ENCODE data around the gene EFHC2. TPM values are rescaled to one million over a fixed set of nuclear protein-coding genes. Genes with fewer than 3 reads are reported as not detected.

EFHC2 gene
- polyA plus RNA-seq, 3 donors: 6.5 to 10.4 (median 9.5) TPM

DNA sequence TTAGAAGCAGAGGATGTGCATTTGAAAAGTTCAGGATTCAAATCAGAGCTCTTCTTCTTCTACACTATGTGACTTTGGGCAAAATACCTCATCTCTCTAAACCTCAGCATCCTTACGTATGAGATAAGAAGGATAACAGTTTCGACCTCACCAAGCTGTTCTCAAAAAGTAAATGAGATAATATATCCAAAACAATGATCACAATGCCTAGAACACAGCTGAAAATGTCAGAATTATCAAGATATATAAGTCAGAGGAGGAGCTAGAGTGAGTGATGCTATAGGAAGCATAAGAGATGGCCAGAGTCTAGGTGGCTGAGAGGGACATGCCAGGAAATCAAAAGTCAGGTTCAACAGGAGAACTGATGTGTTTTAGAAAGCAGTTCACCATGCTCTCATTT lies 168.0 kb downstream of the EFHC2 start:
- no peak for DNase-seq (ENCODE audit: extremely low read depth in 1 of 11, low read depth in 9 of 11, low spot score in 4 of 11)

DNA sequence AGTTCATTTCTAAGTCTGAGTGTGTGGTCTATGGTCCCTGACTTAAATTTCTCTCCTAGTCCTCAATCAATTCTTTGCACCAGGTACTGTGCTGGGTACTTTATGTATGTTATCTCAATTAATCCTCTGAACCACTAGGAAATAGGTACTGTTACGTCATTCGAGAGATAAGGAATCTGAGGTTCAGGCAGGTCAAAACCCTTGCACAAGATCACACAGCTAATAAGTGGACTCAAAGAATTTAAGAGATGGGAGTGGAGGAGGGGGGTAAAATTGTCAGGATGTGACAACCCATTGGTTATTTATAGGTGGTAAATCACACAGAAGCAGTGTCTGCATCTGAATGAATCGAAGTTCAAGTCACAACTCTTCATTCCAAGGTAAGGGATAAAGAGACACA lies 169.4 kb downstream of the EFHC2 start:
- DNase-seq (ENCODE audit: extremely low read depth in 1 of 11, low read depth in 9 of 11, low spot score in 4 of 11): no peak

DNA sequence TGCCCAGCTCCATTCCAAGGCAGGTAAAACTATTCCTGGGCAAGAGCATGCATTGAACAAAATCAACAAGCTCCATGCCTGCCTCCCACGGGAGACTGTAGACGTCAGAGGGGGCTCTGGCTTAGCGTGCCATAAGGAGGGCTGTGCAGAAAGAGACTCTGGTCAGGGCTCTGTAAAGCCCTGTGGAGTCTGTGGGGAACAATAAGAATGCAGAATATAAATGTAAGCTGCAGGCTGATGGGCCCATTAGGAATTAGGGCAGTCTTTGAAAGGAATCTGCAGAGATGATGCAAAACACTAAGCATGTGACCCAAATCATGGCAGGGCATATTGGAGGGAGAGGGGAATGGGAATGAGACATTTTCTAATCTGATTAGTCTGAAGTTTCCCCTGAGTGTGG lies 170.3 kb downstream of the EFHC2 start:
- no peak for DNase-seq (ENCODE audit: extremely low read depth in 1 of 11, low read depth in 9 of 11, low spot score in 4 of 11)

DNA sequence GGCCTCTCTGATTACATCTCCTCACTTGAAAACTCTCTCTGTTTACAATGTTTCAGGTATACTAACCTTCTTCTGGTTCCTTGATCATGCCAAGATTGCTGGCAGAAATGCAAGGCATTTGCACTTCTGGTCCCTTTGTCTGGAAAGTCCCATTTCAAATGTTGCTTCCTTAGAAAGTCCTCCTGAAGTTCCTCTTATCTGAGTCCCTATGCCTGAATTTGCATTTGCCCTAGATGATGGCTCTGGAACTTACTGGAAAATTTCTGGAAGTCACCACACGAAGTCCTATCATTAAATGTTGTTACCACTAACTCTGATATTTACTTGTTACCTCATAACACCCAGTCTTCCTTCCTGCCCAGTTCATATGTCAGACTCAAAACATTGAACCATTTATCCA lies 176.4 kb downstream of the EFHC2 start:
- DNase-seq (ENCODE audit: extremely low read depth in 1 of 11, low read depth in 9 of 11, low spot score in 4 of 11): no peak

DNA sequence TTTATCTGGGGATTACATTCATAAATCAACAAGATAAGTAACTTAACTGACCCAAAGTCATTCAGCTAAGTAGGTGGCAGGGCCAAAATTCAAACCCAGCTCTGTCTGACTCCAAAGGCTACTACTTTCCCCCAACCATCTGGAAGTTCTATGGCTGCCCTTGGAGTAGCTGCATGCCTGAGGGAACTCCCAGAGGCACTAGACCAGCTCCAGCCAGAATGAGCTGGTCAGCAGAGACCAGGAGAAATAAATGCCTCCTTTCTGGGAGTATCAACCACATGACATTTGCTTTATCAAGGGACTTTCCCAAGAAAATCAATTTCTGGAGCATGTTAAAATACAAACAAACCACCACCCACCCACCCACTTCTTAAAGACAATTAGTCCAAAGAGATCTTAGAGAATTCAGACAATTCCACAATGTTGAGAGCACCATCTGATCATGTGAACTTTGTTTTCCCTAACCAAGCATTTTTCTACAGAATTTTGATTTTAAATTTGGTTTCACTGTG lies 180.5 kb downstream of the EFHC2 start:
- no peak for DNase-seq (ENCODE audit: extremely low read depth in 1 of 11, low read depth in 9 of 11, low spot score in 4 of 11)

DNA sequence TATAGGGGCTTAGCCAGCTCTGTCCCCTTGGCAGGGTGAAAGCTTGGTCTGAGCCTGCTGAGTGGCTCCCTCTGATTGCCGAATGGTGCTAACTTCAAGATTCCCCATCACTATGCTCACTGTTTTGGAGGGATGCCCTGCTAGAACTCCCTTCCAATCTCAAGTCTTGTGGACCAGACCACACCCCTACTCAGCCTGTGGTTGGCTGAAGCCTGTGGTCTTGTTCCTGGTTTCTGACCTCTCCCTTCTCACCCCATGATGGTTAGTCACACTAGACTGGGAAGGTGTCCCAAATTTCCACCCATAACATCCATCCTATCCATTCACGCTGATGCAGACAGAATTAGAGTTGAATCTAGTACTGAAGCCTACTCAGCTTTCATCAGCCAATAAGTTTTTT lies 185.6 kb downstream of the EFHC2 start:
- no peak for DNase-seq (ENCODE audit: extremely low read depth in 1 of 11, low read depth in 9 of 11, low spot score in 4 of 11)

DNA sequence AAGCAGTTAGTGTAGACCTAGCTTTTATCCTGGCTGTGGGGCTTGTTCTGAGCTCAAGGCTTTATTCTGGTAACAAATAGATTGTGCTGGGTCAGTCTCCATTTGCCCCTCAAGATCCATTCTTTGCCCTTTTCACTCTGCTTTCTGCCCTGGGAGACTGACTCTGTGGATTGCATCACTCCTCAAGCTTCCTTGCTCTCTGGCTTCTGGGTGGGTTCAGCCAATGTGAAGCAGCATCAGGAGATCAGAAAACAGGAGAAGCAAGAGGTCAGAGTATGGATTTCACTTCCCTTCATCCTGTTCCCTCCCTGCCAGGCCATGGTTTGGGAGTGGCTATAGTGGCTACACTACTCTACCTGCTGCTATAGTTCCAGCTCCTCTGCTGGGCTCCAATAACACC lies 186.2 kb downstream of the EFHC2 start:
- no peak for DNase-seq (ENCODE audit: extremely low read depth in 1 of 11, low read depth in 9 of 11, low spot score in 4 of 11)

DNA sequence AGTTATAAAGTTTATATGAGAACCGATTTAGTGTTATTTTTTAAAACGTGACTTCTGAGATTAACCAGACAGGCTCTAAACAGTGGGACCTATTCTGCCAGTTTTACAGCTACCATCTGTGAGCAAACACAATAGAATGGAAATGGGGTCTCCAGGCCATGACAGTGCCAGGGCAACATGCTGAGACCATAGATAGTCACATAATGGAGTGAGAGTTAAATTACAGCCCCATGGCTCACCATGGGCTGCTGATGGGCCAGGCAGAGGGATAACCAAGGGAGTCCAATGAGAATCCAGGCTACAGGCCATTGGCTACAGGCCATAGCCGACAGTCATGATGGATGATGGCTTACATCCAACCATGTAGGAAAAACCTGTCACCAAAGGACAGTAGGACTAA lies 186.7 kb downstream of the EFHC2 start:
- no peak for DNase-seq (ENCODE audit: extremely low read depth in 1 of 11, low read depth in 9 of 11, low spot score in 4 of 11)

DNA sequence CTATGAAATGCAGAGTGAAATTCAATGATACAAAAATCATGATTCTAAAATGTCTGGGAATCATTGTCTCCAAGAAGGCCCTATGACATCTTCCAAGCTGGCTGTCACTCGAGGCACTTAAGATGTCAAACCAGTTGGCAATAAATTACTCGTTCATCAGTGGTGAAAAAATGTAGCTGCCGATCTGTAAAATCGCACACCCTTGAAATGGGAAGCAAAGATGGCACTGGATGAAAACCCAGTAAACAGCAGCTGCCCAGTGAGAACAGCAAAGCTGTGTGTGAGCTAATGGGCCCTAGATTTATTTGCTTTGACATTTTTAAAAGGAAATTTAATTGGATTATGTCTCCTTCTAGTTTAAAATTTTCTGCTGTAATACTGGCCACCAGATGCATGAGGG lies 188.3 kb downstream of the EFHC2 start:
- DNase-seq (ENCODE audit: extremely low read depth in 1 of 11, low read depth in 9 of 11, low spot score in 4 of 11): no peak

DNA sequence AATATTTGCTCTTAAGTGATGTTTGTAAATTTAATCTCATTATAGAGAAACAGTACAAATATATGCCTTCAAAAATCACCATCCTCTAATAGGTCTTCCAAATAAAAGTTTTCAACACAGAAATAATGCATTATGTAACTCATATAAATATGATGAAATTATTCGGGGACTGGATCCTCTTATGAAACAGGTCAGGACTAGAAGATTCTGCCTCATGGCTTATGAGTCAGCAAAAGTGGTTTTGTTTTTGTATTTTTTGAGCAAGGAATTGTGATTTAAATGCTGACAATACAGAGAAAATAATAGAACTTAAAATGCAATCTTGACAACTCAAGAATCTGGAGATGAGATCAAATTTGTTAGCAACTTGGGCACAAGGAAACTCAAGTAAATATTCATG lies 190.6 kb downstream of the EFHC2 start:
- no peak for DNase-seq (ENCODE audit: extremely low read depth in 1 of 11, low read depth in 9 of 11, low spot score in 4 of 11)

DNA sequence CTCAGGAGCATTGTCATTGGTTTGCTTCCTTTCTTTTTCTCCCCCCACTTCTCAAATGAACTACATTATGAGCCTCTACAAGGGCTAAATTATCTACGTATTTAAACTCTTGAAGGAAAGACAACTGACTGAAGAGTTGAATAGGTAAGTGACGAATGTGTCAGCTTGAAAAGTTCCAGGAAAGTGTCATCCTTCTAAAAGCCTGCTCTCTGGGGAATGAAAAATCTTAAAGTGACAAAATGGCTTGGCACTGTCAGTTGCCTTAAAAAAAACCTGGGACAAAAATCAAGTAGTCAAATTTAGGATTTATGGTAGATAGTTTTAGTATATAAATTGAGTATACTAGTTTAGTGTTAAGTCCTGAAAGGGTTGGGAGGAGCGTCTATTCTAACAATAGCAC lies 196.3 kb downstream of the EFHC2 start:
- no peak for DNase-seq (ENCODE audit: extremely low read depth in 1 of 11, low read depth in 9 of 11, low spot score in 4 of 11)

DNA sequence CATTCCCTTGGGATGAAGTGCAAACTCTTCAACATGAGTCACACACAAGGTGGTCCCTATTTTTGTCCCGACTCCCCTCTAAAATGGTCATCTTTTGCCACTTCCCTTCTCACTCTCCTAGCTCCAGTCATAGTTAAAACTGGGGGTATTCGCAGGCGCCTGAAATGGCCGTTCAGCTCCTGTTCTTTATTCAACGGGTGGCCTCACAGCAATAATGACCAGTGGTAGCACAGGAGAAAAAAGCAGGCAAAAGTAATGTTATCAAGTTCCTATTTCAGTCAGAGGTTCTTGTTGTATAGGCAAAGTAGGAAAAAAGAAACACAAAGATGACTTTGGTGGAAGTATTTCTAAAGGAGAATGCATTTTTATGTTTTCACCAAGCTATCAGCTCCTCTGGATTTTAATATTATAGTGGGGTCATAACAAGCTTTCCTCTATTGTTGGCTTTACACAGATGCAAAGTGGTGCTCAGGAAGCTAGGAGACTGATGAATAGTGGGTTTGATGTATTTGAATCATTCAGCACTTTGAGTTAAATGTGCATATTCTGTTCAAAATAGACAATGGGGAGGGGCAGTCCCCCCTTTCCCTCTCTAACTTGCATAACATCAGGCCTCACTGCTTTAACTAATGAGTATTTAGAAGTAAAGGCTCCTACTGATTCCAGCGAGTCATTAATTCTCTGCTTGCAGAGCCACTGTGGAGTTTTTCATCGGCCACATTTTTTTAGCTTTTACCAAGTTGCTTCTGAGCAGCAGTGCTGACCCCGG lies 199.1 kb downstream of the EFHC2 start:
- DNase-seq (ENCODE audit: extremely low read depth in 1 of 11, low read depth in 9 of 11, low spot score in 4 of 11): no peak

DNA sequence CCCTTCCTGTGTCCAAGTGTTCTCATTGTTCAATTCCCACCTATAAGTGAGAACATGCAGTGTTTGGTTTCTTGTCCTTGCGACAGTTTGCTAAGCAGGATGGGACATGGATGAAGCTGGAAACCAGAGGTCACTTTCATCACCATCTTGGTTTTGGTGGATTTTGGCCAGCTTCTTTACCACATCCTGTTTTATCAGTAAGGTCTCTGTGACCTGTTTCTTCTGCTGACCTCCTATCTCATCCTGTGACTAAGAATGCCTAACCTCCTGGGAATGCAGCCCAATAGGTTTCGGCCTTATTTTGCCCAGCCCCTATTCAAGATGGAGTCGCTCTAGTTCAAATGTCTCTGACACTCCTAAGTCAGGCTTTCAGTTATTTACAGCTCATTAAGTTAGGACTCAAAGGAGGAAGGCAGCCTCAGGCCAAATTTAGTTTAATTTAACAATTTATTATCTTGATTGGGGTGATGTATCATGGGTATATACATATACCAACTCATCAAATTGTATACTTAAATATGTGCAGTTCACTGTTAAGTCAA lies 200.3 kb downstream of the EFHC2 start:
- no peak for DNase-seq (ENCODE audit: extremely low read depth in 1 of 11, low read depth in 9 of 11, low spot score in 4 of 11)

DNA sequence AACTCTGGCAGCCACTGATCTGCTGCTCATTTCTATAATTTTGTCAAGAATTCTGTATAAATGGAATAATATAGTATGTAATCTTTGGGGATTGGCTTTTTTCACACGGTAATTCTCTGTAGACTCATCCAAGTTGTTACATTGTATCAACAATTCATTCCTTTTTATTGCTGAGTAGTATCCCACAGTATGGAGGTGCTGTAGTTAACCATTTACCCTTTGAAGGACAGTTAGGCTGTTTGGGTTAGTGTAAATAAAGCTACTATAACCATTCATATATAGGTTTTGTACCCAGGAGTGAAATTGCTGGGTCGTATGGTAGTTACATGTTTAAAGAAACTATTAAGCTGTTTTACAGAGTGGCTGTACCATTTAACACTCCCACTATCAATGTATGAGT lies 213.3 kb downstream of the EFHC2 start:
- no peak for DNase-seq (ENCODE audit: extremely low read depth in 1 of 11, low read depth in 9 of 11, low spot score in 4 of 11)

DNA sequence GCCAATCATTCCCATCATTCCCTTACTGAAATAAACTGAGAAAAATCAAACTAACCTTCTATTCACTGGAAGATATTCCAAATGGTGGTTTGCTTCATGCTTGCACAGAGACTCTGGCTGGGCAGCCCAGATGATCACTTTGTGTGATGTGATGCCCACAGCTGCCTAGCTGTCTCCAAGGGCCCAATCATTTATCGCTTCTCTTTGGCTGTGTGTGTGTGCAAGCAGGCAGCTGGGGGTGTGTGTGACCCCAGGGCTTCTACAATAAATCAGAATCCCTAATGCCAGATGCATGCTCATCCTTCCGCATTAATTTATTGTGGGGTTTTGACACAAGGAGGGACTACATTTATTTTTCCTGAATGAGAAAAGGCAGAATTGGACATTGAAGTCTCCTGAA lies 230.1 kb downstream of the EFHC2 start:
- no peak for DNase-seq (ENCODE audit: extremely low read depth in 1 of 11, low read depth in 9 of 11, low spot score in 4 of 11)

DNA sequence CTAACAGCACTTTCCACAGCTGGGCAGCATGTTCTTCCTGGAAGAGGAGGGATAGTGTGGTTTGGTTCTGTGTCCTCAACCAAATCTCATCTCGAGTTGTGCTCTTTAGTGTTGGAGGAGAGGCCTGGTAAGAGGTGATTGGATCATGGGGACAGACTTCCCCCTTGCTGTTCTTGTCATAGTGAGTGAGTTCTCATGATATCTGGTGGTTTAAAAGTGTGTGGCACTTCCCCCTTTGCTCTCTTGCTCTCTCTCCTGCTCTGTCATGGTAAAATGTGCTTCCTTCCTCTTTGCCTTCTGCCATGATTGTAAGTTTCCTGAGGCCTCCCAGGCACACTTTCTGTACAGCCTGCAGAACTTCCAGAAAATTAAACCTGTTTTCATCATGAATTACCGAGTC lies 236.6 kb downstream of the EFHC2 start:
- no peak for DNase-seq (ENCODE audit: extremely low read depth in 1 of 11, low read depth in 9 of 11, low spot score in 4 of 11)

DNA sequence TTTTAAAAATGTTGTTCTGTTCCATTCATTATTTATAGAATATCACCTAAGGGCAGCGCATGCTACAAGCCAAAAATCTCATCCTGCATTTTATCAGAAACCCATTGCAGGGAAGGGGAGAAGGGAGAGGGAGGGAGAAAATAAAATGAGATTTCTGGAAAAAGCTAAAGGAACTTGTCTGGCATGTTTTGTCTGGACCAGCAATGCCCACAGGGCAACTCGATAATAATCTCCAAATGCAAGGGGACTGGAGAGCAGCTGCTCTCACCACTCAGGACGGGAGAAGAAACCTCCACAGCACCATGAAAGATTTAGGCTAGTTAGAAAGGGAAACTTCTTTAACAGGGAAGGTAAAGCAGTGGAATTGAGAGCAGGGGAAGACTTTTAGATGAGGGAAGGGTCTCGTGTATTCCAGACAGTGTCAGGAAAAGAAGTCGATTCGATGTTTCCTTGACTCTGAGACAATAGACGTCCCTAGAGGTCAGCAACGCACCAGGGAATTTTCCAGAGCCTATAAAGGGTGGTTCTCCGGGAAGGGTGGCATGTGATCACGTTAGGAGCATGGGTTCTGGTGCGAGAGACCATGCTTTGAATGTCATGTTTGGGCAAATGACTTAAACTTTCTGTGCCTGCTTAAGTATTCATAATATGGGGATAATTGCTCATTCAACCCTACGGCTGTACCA lies 238.1 kb downstream of the EFHC2 start:
- DNase-seq (ENCODE audit: extremely low read depth in 1 of 11, low read depth in 9 of 11, low spot score in 4 of 11): no peak

DNA sequence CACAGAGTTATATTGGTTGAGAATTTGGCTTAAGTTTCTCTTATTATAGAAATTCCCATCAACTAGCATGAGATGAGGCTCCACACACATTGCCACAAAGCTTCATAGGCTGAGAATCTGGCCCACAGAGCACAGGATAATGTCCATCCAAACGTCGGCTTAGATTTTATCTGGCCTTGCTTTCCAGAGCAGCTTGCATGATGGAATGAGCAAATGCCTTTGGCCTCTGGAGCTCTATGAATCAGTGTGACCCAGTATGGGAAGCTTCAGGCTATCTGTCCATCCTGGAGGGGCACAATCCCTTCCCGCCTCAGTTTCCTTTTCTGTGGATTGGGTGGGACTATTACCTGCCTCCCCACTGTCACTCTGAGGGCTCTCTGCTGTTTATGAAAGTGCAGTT lies 238.8 kb downstream of the EFHC2 start:
- no peak for DNase-seq (ENCODE audit: extremely low read depth in 1 of 11, low read depth in 9 of 11, low spot score in 4 of 11)

DNA sequence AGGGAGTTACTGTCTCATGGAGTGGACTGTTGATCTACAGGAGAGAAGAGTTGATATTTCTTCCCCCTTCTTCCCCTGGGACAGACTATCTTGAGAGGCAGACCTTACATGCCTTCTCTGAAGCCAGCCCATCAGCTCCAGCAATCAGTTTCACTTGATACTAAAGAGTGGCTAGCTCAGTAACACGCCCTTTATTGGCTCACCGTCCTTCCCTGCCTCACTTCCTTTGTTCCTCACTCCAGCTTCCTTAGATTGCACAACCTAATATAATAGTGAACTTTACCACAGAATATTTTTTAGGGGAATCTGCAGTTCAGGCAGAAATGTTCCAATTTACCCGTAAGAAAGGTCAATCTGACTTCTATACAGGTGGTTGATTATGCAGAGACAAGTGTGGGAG lies 242.2 kb downstream of the EFHC2 start:
- DNase-seq (ENCODE audit: extremely low read depth in 1 of 11, low read depth in 9 of 11, low spot score in 4 of 11): no peak

DNA sequence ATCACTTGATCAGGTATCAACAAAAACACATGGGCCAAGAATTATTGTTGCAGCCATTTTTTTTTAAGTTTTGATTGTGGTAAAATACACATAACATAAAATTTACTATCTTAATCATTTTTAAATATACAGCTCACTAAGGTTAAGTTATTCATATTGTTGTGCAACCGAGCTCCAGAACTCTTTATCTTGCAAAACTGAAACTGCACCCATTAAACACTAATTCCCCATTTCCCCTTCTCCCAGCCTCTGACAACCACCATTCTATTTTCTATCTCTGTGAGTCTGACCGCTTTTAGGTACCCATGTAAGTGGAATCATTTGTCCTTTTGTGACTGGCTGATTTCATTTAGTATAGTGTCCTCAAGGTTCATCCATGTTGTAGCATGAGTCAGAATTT lies 244.1 kb downstream of the EFHC2 start:
- DNase-seq (ENCODE audit: extremely low read depth in 1 of 11, low read depth in 9 of 11, low spot score in 4 of 11): no peak

Data from renal cortex interstitium (tissue), 11 donors.